ENCODE measurements around the gene SLFNL1. TPM values are rescaled to one million over a fixed set of nuclear protein-coding genes. Genes with fewer than 3 reads are reported as not detected.

Gene SLFNL1
- total and polyA plus RNA-seq, 9 donors, result 0.28 to 0.90 (median 0.56) TPM

GRCh38 chr1:40966417-40966816 is 55.1 kb downstream of the SLFNL1 start:
- no peak overlapping the region for H3K27ac ChIP-seq (ENCODE audit: low read length)
- no peaks in the 10 kb centered on the region for H3K36me3 ChIP-seq (ENCODE audit: control insufficient read depth, insufficient read depth, low read length)
- peaks cover 2% of the 10 kb centered on the region for H3K27me3 ChIP-seq (ENCODE audit: control insufficient read depth, insufficient read depth, low read length)
- no peak for DNase-seq
- H3K4me1 ChIP-seq (ENCODE audit: control insufficient read depth, insufficient read depth, low read length), result no peaks in the 10 kb centered on the region
- no peaks in the 10 kb centered on the region for H3K9me3 ChIP-seq (replicated peaks; ENCODE audit: control insufficient read depth, low read depth, low read length)
- 92% methylated on average over 2 of the region's 4 CpGs for WGBS (ENCODE audit: insufficient coverage)
- no peak overlapping the region for H3K4me3 ChIP-seq (ENCODE audit: low read length)

Other genes with a start within 250 kb of the SLFNL1 start
- 6.3 TPM for gene KCNQ4, start 237.9 kb downstream of the SLFNL1 start, total RNA-seq
- gene KCNQ4, start 237.9 kb downstream of the SLFNL1 start, polyA plus RNA-seq (ENCODE audit: insufficient read depth in 1 of 8, insufficient read length in 8 of 8, low replicate concordance in 1 of 8), result 10 to 100 TPM in 6 of 8 donors, 1 to 10 TPM in 2; 6.3 to 33.1 (median 23.1) TPM
- 1.5 TPM for gene CITED4, start 159.4 kb downstream of the SLFNL1 start, total RNA-seq
- gene CITED4, start 159.4 kb downstream of the SLFNL1 start, polyA plus RNA-seq (ENCODE audit: insufficient read depth in 1 of 8, insufficient read length in 8 of 8, low replicate concordance in 1 of 8), result 1 to 10 TPM in 5 of 8 donors, under 1 TPM in 3; 0.95 to 3.2 (median 1.4) TPM
- gene CTPS1, start 42.0 kb downstream of the SLFNL1 start, total RNA-seq, result 12.3 TPM
- 10 to 100 TPM; 16.8 to 24.8 (median 21.0) TPM for gene CTPS1, start 42.0 kb downstream of the SLFNL1 start, polyA plus RNA-seq (ENCODE audit: insufficient read depth in 1 of 8, insufficient read length in 8 of 8, low replicate concordance in 1 of 8)
- gene SCMH1, start 220.6 kb upstream of the SLFNL1 start, total RNA-seq, result 26.9 TPM
- 10 to 100 TPM; 30.7 to 41.7 (median 34.6) TPM for gene SCMH1, start 220.6 kb upstream of the SLFNL1 start, polyA plus RNA-seq (ENCODE audit: insufficient read depth in 1 of 8, insufficient read length in 8 of 8, low replicate concordance in 1 of 8)